ENCODE measurements around the gene RIT2. TPM values are rescaled to one million over a fixed set of nuclear protein-coding genes. Genes with fewer than 3 reads are reported as not detected.

RIT2 gene
- total and polyA plus RNA-seq, 2 of the 4 experiments (the other 2 are of a cell fraction) = not detected

DNA sequence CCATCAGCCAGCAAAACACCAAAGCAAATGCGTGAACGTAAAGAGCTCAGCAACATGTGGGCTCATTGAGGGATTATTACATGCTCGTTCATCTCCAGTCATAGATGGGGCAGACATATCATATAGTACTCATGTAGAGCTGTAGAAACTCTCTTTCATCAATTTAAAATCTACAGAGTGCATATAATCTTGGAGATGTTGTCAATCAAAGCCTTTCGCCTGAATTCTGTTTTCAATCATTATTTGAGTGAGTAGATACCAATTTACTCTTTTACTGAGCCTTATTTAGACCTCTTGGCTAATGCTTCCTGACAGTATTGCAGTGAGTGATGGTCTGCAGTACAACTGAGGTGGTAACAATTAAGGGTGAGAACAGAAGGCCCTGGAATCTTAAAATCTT is 7.0 kb downstream of the RIT2 start:
- Histone ChIP-seq H2BK120ac (ENCODE audit: low read depth, low read length) (no peak overlapping the region), H4K91ac (ENCODE audit: insufficient read depth, low read depth, low read length) (no peak overlapping the region), H2AK5ac (ENCODE audit: low read depth, low read length) (no peak overlapping the region), H3K4me2 (ENCODE audit: low read depth, low read length) (no peak overlapping the region), H3K18ac (ENCODE audit: low read depth, low read length) (no peak overlapping the region), H3K9ac (ENCODE audit: low read depth, low read length) (no peak overlapping the region), H3K14ac (replicated peaks; ENCODE audit: low read depth, low read length) (no peak overlapping the region), H4K20me1 (ENCODE audit: insufficient read depth, low read length) (no peaks in the 10 kb centered on the region), H3K56ac (ENCODE audit: extremely low read depth, insufficient read depth, low read length) (no peak overlapping the region), H3K9me1 (ENCODE audit: insufficient read depth, low read length) (no peaks in the 10 kb centered on the region), H3K36me3 (ENCODE audit: control insufficient read depth, insufficient read depth, low read length) (no peaks in the 10 kb centered on the region), H3K4me1 (ENCODE audit: control insufficient read depth, insufficient read depth, low read length) (no peaks in the 10 kb centered on the region), H2BK5ac (ENCODE audit: low read depth, low read length, poor library complexity, severe bottlenecking) (no peak overlapping the region), H3K27me3 (ENCODE audit: control insufficient read depth, insufficient read depth, low read length) (no peaks in the 10 kb centered on the region), H4K8ac (ENCODE audit: low read depth in 2 of 2, low read length in 2 of 2) (no peak overlapping the region), H3K9me3 (ENCODE audit: control insufficient read depth, insufficient read depth, low read length) (no peaks in the 10 kb centered on the region; the same call in 1 of the 2 replicates), H2AK9ac (replicated peaks; ENCODE audit: low read depth, low read length, poor library complexity) (no peak overlapping the region), H3K4me3 (ENCODE audit: insufficient read depth, low read depth, low read length) (no peak overlapping the region), H3K79me1 (ENCODE audit: low read depth in 1 of 2, low read length in 2 of 2) (no peaks in the 10 kb centered on the region), H3K4ac (ENCODE audit: low read depth, low read length) (no peak overlapping the region), H3K23ac (ENCODE audit: low read depth, low read length) (no peak overlapping the region), H4K5ac (ENCODE audit: low read depth, low read length) (no peak overlapping the region), H2BK15ac (ENCODE audit: low read depth, low read length) (no peak overlapping the region), H3K27ac (ENCODE audit: insufficient read depth, low read length) (no peak overlapping the region), H2AFZ (replicated peaks; ENCODE audit: low read length, poor library complexity) (no peak overlapping the region), H2BK20ac (ENCODE audit: low read depth, low read length) (no peak overlapping the region)
- ATAC-seq (ENCODE audit: low read depth) (no peak), DNase-seq (no peak)
- dilution Hi-C loops (cut with HindIII; ENCODE audit: low sequenced_read_pairs, unreplicated experiment) (no loop called here), intact Hi-C loops (cut with micrococcal nuclease) (no loop called here), in situ Hi-C loops (cut with MboI; ENCODE audit: low sequenced_read_pairs) (no loop called here)
- no CpG with 5 or more reads among the region's 4 CpGs for WGBS, 2 experiments (ENCODE audit: extremely low coverage in 2 of 2, insufficient read length in 1 of 2)
- TF ChIP-seq NFE2L2 (IDR thresholded peaks at IDR 0.05; ENCODE audit: low read depth, low read length) (no peak), FOS (IDR thresholded peaks at IDR 0.05; ENCODE audit: low read depth, low read length) (no peak), MAFK (IDR thresholded peaks at IDR 0.05; ENCODE audit: low read depth, low read length) (no peak), CEBPB (IDR thresholded peaks at IDR 0.05; ENCODE audit: low read depth, low read length) (no peak), CHD1 (IDR thresholded peaks at IDR 0.05; ENCODE audit: low read depth, low read length) (no peak), POLR2A (IDR thresholded peaks at IDR 0.05; ENCODE audit: low read depth, low read length) (no peak), RAD21 (IDR thresholded peaks at IDR 0.05; ENCODE audit: low read length) (no peak)
- TF ChIP-seq, protein P1, sequence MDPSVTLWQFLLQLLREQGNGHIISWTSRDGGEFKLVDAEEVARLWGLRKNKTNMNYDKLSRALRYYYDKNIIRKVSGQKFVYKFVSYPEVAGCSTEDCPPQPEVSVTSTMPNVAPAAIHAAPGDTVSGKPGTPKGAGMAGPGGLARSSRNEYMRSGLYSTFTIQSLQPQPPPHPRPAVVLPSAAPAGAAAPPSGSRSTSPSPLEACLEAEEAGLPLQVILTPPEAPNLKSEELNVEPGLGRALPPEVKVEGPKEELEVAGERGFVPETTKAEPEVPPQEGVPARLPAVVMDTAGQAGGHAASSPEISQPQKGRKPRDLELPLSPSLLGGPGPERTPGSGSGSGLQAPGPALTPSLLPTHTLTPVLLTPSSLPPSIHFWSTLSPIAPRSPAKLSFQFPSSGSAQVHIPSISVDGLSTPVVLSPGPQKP (IDR thresholded peaks at IDR 0.05; ENCODE audit: borderline replicate concordance, low read depth, low read length) = no peak
- TF ChIP-seq, protein P2, sequence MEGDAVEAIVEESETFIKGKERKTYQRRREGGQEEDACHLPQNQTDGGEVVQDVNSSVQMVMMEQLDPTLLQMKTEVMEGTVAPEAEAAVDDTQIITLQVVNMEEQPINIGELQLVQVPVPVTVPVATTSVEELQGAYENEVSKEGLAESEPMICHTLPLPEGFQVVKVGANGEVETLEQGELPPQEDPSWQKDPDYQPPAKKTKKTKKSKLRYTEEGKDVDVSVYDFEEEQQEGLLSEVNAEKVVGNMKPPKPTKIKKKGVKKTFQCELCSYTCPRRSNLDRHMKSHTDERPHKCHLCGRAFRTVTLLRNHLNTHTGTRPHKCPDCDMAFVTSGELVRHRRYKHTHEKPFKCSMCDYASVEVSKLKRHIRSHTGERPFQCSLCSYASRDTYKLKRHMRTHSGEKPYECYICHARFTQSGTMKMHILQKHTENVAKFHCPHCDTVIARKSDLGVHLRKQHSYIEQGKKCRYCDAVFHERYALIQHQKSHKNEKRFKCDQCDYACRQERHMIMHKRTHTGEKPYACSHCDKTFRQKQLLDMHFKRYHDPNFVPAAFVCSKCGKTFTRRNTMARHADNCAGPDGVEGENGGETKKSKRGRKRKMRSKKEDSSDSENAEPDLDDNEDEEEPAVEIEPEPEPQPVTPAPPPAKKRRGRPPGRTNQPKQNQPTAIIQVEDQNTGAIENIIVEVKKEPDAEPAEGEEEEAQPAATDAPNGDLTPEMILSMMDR (conservative IDR thresholded peaks at IDR 0.05; ENCODE audit: low read depth, low read length) = no peak
- no TSS peak for BruUV-seq (replicated peaks)
- ChIA-PET POLR2A (ENCODE audit: unreplicated experiment) (no interaction called here), CTCF (no interaction called here)
